IPS-NIHi11 (cell line): ENCODE results near the gene UQCR11.
"Not testable (repeated sequence)": the region's sequence is repeated elsewhere in the genome, so short reads cannot be mapped to it uniquely, and the experiment has no call there.

ENCODE experiments used
- DNase-seq: peaks from one replicate; pipeline ENCODE4 v3.0.0; 2012; ENCODE audit warnings: mixed read lengths, low spot score

The UQCR11 gene

DNA sequence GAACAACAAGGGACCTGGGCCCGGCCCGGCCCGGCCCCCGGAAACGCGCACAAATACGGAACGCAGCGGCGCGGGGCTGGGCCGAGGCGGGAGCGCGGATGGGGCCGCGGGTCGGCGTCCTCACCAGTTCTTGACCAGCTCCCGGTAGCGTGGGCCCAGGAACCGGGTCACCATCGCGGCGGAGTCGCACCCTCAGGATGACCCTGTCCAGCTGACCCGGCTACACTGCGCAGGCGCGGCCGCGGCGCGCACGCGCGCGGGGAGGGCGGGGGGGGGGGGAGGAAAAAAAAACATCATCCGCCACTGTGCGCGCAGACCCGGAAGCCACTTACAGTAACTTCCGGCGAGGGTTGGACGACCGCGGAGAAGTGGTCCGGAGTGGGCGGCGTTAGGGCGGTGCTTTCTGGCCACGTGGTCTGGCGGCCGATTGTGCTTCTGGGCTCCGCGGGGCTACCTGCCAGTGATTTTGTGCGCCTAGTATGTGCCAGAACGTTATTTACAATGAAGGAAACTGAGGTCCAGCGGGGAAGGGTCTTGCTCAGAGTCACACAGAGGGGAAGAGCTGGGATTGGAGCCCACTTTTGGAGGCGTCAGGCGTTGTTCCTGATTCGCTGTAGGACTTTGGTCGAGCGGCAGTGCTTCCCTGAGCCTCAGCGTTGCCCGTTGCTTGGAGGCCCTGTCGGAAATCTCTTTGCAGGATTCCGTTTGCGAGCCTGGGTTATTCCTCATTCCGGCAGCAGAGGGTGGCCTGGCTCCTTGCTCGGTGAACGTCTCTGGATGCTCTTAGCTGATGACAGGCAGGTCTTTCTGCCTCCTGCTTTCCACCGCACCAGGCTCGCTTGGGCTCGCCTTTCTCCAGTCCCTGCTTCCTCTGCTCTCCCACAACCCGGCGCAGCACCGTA is at the start of gene UQCR11:
UQCR11 (minus strand) TSS at position 227 of the 902 bp plus-strand sequence; CDS start at position 174, 53 bp downstream.
- peak; percentile 98 for DNase-seq

- no peak for DNase-seq
Measured at GRCh38 chr19:1654178-1654792, 49.0 kb upstream of the UQCR11 start.

GRCh38 chr19:1653300-1653628 is 48.0 kb upstream of the UQCR11 start:
- DNase-seq, result no peak

GRCh38 chr19:1652471-1653299 is 47.4 kb upstream of the UQCR11 start, which contains the start of gene TCF3:
TCF3 (minus strand) TSS chr19:1652615; CDS start chr19:1650248, 2,367 bp downstream.
- peak; percentile 96 for DNase-seq

DNA sequence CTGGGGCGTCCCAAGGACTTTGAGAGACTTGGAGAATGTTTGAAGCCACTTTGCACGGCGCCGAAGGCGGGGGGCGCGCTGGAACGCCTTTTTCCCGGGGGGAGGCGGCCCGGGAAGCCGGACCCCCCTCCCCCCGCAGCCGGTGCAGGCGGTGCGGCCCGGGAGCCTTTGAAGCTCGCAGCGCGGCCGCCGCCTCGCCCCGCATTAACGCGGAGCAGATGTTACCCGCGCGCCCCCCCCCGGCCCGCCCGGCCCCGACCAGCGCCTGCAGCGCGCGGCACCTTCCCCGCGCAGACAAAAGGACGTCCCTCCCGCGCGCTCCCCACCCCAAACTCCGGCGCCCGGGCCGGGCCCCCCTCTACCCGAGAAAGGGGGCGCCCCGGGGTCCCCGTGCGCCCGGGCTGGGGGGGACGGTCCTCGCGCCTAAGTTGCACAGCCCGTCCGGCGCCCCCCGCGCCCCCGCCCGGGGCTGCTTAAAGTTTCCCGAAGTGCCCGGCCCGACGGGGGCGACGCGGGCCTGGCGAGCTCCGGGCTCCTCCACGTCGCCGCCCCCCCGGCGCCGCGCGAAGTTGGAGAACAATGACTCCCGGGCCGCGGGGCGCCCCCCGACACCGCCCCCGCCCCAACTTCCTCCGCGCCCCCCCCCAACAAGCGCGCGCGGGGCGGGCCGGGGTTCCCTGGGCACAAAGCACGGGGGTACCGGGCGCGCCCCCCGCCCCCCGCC is 46.5 kb upstream of the UQCR11 start:
- peak; percentile 59 for DNase-seq

DNA sequence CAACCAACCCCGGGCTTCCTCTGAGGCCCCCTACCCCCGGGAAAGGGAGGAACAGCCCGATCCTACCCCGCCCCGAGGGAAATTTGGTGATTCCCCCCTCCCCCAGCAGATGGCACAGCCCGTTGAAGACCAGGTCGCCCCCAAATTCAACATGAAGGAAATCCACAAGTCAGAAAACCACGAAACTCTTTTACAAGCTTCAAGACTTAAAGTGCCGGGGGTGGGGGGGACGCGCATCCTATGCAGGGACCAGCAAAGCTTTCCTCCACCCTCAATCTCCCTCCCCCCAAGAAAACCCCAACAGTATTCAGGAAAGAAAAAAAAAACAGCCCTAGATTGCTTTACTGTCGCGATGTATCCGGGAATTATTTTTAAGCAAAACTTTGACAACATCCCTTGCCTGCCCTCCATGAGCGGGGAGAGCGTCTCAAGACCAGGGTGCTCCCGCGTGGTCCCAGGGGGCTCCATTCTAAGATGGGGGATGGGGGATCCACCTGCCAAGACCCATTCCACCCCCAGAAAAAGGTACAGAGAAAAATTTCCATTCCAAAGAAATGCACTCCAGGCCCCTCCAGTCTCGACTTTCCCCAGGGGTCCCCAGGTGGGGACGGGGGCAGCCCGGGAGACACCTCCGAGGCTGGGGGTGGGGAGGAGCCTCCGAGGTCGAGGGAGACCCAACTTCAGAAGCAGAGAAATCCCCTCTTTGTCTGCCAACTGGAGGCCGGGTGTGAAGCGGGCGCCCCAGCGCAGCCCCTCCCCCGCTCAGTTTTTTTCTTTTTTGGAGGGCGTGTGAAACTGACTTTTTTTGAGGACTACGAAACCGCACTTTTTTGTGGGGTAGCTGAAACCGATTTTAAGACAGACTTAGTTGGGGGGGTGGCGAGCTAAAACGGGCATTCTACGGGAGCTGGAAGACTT is 45.6 kb upstream of the UQCR11 start:
- DNase-seq, result peak; percentile 81

- DNase-seq, result no peak
Measured at GRCh38 chr19:1649706-1650649, 44.7 kb upstream of the UQCR11 start.

DNA sequence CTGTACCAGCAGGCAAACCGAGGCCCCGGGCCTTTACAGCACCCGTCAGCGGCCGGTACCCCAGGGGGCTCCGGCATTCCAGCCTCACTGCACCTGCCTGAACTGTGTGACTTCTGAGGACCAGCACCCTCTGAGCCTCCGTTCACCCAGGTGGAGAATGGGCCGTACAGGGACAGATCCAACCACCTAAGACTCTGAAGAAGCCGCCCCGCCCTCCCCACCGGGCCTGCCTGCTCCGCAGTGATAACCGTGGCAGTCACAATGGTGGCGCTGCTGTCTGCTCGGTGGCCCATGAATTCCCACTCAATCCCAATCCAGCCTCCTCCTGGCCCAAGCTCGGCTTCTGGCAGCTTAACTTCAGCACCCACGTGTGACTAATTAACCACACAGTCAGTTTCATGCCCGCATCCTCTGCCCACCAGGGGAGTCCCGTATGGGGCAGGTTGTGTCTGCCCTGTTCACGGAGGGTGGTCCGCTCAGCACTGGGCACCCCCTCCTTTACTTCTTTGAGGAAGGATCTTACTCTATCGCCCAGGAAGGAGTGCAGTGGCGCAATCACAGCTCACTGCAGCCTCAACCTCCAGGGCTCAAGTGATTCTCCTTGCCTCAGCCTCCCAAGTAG is 43.8 kb upstream of the UQCR11 start:
- DNase-seq, result no peak

DNA sequence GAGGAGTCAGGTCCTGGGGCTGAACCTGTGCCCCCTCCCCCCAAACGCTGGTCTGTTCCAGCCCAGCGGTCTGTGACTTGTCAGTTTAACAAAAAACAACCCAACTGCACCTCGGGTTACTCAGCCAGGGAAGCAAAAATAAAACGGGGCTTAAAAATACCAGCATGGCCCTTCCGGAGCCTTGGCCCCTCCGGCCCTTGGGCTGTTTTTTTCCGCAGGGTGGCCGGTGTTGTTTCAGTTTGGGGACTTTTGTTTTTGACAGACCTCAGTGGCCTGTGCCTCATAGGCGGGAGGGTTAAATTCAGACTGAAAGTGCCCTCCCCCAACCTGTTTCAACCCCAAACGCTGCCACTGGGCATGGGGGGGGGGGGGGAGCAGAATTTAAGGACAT is 43.2 kb upstream of the UQCR11 start:
- no peak for DNase-seq

DNA sequence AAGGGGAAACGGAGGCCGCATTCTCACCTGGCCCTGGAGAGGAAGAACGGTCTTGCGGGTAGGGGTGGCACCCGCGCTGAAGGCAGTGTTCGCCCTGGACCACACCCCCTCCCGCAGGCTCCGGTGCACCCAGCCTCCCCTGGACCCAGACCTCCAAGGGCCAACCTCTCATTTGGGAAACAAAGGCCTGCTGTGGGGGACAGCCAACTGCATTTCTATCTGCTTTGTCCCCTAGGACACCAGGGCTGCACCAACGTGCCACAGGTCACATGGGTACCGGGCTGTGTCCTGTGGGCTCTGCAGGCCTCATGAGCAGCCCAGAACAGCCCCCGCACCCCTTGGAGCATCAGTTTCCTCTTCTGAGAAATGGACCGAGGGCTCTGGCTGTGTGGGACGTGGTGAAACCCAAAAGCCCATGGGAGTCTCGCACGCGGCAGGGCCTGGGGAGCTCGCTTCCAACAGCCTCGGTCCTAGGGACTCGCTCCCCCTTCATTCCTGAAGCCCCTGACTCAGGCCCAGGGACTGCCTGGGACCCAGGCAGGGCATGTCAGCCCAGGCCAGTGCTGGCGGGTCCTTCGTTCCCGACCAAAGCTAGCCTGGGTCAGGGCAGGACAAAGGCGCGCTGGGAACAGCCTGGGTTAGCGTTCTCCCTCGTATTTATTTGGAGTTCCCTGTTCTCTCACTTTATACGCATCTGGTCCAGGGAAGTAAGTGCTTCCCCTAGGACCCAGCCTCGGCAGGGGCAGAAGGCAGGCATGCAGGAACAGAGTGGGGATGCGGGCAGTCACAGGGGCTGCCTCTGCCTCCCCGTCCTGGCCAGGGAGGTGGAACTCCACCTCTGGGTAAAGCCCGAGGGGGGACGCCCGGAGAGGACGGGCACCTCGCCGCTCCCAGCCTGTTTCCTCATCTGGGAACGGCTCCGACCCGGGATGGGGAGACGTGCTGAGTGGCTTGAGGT is 42.5 kb upstream of the UQCR11 start:
- no peak for DNase-seq

DNA sequence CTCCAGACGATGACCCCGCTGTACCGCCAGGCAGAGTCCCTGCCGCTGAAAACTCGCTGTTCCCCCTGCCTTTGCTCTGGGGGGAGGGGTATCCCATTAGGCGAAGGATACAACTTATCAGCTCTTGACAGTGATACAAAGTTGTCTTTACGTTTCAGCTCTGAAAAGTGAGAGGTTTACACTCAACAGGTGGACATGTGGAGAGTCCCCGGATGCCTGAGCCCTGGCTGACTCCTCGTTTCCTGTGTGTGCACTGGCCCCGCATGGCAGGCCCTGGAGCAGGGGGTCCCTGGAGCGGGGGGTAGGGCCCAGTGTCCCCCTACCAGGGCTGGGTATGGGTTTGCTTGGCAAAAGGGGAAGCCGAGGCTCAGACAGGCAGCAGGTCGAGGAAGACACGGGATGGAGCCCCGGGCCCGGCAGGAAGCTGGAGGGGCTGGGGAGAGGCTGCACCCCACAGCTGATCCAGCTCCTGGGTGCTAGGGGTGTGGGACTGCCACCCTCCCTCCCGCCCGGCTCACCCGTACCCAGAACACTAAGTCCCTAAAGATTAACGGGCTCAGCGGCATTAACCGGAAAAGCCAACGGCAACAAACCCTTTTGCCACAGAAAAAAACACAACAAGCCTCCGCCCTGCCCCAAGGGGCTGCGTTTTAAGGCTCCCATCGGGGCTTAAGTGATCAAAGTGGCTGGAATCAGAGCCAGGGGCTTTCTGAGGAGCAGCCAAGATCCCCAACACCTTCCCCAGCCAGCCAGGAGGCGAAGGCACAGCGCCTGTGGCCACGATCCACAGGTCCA is 41.6 kb upstream of the UQCR11 start:
- no peak for DNase-seq

DNA sequence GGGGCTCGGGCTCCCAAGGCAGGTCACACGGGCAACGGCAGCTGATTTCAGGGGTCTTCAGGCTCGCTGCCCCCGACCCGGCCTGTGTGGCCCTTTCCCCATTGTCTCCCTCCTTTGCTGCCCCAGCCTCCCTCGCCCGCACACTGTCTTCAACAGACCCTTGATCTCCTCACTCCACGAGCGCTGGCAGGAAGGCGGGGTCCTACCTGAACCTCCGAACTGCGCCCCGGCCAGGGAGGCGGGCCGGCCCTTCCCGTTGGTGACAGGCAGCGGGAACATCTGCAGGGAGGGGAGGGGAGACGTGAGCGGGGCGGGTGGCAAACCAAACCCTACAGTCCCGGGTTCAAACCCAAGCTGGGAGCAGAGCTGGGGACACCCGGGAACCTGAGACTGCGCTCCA is 40.9 kb upstream of the UQCR11 start:
- DNase-seq, result no peak

DNA sequence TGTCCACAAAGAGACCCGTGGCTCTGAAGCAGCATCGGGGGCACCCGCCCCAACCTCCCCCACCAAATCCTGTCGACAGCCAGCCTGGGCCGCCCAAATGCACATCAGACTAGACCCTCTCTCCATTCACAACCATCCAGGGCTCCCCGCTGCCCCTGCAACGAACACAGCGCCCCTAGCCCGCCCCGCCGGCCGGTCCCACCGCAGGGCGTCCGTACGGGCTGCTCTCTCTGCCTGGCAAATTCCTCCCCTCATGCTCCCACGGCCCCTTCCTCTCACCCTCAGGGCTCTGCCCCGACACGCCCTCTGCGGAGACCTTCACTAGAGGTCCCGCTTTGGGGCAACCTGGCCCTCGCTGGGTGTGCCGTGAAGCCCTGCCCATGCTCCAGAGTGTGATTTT is 40.0 kb upstream of the UQCR11 start:
- DNase-seq, result no peak

DNA sequence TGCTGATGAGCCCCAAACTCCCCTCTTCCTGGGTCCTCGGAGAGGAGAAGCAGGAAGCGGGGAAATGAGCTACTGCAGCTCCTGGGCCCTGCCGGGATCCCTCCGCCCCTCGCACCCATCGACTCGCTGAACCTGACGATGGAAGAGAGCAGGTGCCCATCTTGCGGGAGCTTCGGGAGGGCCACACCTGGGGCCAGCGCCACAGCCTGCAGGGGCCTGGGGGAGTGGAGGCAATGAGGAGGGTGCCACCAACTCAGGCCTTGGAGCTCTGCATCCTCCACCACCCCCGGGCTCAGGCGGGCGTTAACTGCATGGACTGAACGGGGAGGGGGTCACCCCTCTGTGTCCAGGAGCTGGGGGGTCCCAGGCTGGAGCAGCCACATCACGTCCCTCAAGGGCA is 38.8 kb upstream of the UQCR11 start:
- no peak for DNase-seq

DNA sequence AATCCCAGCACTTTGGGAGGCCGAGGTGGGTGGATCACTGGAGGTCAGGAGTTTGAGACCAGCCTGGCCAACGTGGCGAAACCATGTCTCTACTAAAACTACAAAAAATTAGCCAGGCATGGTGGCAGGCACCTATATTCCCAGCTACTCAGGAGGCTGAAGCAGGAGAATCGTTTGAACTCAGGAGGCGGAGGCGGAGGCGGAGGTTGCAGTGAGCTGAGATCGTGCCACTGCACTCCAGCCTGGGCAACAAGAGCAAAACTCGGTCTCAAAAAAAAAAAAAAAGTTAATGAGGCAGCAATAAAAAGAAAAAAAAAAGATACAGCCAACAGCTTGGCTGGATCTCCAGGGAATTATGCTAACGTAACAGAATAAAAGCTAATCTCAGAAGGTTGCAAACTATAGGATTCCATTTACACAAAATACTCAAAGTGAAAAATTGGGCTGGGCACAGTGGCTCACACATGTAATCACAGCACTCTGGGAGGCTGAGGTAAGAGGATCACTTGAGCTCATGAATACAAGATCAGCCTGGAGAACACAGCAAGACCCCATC is 35.7 kb upstream of the UQCR11 start:
- DNase-seq, result not testable (repeated sequence)

DNA sequence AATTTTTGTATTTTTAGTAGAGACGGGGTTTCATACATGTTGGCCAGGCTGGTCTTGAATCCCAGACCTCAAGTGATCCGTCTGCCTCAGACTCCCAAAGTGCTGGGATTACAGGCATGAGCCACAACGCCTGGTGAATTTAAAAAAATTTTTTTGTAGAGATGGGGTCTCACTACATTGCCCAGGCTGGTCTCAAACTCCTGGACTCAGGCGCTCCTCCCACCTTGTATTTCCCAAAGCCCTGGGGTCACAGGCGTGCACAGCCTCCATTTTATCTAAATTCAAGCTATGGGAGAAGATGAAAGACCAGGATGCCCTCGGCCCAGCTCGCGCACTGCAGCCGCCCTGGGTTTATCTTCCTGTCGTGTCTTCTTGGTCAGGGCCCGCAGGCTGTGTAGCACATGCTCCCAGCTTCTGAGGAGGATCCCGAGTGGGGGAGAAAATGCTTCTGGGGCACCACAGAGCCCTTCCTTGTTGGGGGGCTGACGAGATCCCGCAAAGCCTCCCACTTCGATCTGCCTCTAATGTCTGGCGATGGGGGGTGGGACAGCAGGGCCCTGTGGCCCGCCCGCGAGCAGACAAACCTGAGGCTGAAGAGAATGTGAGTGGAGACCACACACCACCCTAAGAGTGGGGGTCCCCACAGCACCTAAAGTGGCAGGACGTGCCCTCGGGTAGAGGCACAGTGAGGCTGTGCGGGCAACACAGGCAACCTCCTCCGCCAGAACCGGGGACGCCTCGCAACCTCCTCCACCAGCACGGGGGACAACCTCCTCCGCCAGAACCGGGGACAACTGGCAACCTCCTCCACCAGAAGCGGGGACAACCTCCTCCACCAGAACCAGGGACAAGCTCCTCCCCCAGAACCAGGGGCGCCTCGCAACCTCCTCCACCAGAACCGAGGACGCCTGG is 31.3 kb upstream of the UQCR11 start:
- no peak for DNase-seq
